B cell (primary cell): ENCODE measurements around the gene PIGQ.

Experiments used
- EZH2 ChIP-seq: IDR thresholded peaks from 2 replicates; pipeline ENCODE4 v1.6.1; 2012; ENCODE audit warnings: borderline replicate concordance, low read depth, mild to moderate bottlenecking, moderate library complexity, low read length; ENCODE audit not compliant: insufficient read depth, poor library complexity, severe bottlenecking
- TF ChIP-seq, protein P1 (sequence below): fragments of 200-600 bp; IDR thresholded peaks from one replicate; pipeline ENCODE4 v1.8.0; 2022; ENCODE audit warnings: antibody characterized with exemption, mild to moderate bottlenecking

DNA sequence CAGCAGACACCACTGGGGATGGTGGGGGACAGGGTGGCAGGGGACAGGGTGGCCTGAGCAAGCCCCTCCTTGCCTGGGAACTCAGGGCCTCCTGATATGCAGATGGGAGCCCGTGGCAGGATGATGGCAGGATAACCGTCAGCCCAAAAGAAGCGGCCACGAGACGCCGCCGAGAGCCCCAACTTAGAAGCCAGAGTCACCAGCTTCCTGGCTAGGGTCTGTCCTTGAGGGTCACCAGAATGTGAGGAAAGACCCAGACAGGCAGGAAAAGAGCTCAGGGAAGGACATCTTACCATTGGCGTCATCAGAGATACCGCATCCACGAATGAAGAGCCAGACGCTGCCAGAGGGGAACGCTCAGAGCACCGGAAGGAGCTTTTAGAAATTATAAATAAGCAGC lies 39.5 kb downstream of the PIGQ start:
- TF ChIP-seq, protein P1, sequence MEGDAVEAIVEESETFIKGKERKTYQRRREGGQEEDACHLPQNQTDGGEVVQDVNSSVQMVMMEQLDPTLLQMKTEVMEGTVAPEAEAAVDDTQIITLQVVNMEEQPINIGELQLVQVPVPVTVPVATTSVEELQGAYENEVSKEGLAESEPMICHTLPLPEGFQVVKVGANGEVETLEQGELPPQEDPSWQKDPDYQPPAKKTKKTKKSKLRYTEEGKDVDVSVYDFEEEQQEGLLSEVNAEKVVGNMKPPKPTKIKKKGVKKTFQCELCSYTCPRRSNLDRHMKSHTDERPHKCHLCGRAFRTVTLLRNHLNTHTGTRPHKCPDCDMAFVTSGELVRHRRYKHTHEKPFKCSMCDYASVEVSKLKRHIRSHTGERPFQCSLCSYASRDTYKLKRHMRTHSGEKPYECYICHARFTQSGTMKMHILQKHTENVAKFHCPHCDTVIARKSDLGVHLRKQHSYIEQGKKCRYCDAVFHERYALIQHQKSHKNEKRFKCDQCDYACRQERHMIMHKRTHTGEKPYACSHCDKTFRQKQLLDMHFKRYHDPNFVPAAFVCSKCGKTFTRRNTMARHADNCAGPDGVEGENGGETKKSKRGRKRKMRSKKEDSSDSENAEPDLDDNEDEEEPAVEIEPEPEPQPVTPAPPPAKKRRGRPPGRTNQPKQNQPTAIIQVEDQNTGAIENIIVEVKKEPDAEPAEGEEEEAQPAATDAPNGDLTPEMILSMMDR = no peak
- no peak for TF ChIP-seq EZH2
